OCI-LY3 (cell line): ENCODE measurements around the gene RGS6.

Experiments used
- CTCF ChIP-seq: fragments of 200-600, 300-600 bp; sonication (generic); IDR thresholded peaks from 2 replicates; pipeline ENCODE4 v1.5.1; 2014; ENCODE audit warnings: antibody characterized with exemption, low read length, low read depth
- EZH2phosphoT487 ChIP-seq: fragments of 200-600 bp; shearing (Covaris generic); IDR thresholded peaks from 2 replicates; pipeline ENCODE4 v1.6.1; 2018; ENCODE audit warnings: antibody characterized with exemption, mixed run types, low read depth

- TF ChIP-seq CTCF (no peak), EZH2phosphoT487 (no peak)
Measured at GRCh38 chr14:72552236-72552635, 620.0 kb downstream of the RGS6 start.
